IPS-20b (cell line): ENCODE measurements around the gene CLDN9.
A peak's percentile ranks its signal among the peaks of the same experiment; 100 is the strongest.

Source experiments
- H3K27ac ChIP-seq: one replicate; pipeline ENCODE4 v1.5.1; 2013; ENCODE audit warnings: low read length
- H3K27me3 ChIP-seq: 2 replicates; pipeline ENCODE4 v1.6.1; 2013; ENCODE audit warnings: mild to moderate bottlenecking, low read length, inconsistent platforms; ENCODE audit not compliant: insufficient read depth
- H3K36me3 ChIP-seq: 2 replicates; pipeline ENCODE4 v1.6.1; 2013; ENCODE audit warnings: low read depth, mild to moderate bottlenecking, inconsistent platforms, low read length, moderate library complexity; ENCODE audit not compliant: insufficient read depth
- H3K4me1 ChIP-seq: 2 replicates; pipeline ENCODE4 v1.6.1; 2013; ENCODE audit warnings: mild to moderate bottlenecking, control low read depth, inconsistent platforms, low read length, moderate library complexity; ENCODE audit not compliant: insufficient read depth
- H3K4me3 ChIP-seq: 2 replicates; pipeline ENCODE4 v1.5.1; 2013; ENCODE audit warnings: mild to moderate bottlenecking, low read length, inconsistent platforms
- H3K9ac ChIP-seq: 2 replicates; pipeline ENCODE4 v1.6.1; 2013; ENCODE audit warnings: low read depth, mild to moderate bottlenecking, inconsistent platforms, low read length, moderate library complexity
- H3K9me3 ChIP-seq: 2 replicates; pipeline ENCODE4 v1.6.1; 2013; ENCODE audit warnings: mild to moderate bottlenecking, low read depth, low read length, inconsistent platforms; ENCODE audit not compliant: insufficient read depth

CLDN9 gene, protein sequence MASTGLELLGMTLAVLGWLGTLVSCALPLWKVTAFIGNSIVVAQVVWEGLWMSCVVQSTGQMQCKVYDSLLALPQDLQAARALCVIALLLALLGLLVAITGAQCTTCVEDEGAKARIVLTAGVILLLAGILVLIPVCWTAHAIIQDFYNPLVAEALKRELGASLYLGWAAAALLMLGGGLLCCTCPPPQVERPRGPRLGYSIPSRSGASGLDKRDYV

DNA sequence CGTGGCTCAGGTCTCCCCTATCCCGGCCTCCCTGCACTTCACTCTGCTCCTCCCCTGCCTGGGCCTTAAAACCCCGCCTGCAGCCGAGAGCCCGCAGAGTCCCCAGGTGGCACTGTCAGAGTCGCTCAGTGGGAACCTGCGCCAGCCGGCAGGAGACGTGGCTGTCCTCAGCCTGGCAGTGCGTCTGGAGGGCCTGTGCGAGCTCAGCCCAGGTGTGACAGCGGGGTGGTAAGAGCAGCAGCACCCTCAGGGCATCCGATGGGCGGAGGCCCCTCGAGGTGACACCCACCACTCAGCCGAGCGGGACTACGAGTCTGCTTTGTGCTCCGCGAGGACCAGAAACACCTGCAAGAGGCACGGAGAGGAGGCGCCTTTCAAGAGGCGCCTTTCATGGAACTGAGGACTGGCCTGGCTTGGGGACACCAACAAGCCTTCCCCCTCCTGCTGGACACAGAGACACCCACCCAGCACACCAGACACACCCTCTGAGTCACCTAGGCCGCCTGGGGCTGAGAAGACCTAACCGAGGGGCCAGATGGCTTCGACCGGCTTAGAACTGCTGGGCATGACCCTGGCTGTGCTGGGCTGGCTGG lies at the start of gene CLDN9:
Gene CLDN9, plus strand, starts transcription at position 96 of the 593 bp plus-strand sequence. Its CDS starts 440 bp downstream, at position 536.
- H3K4me1 ChIP-seq = peaks cover 30% of the 10 kb centered on the region
- peak within 1 kb of the TSS; percentile 26; the same call in 1 of the 2 replicates for H3K9ac ChIP-seq
- H3K36me3 ChIP-seq = peaks cover 22% of the 10 kb centered on the region
- H3K27ac ChIP-seq = no peak within 1 kb of the TSS
- H3K27me3 ChIP-seq = peaks cover 32% of the 10 kb centered on the region
- H3K4me3 ChIP-seq = peak within 1 kb of the TSS; percentile 59
- H3K9me3 ChIP-seq = no peaks in the 10 kb centered on the region

GRCh38 chr16:2963074-2963722 lies 49.5 kb upstream of the CLDN9 start:
- no peaks in the 10 kb centered on the region for H3K9me3 ChIP-seq
- H3K9ac ChIP-seq = no peak overlapping the region; the same call in 1 of the 2 replicates
- peak overlapping the region; percentile 73; the same call in 1 of the 2 replicates for H3K4me3 ChIP-seq
- peaks cover 63% of the 10 kb centered on the region for H3K27me3 ChIP-seq
- no peaks in the 10 kb centered on the region; the same call in 1 of the 2 replicates for H3K4me1 ChIP-seq
- H3K36me3 ChIP-seq = no peaks in the 10 kb centered on the region
- no peak overlapping the region for H3K27ac ChIP-seq

GRCh38 chr16:2963723-2964474 lies 48.8 kb upstream of the CLDN9 start, which contains the start of gene KREMEN2:
Gene KREMEN2, plus strand, starts transcription at chr16:2964275. Its CDS starts 246 bp downstream, at chr16:2964521.
- Histone ChIP-seq H3K4me3 (peak within 1 kb of the TSS; percentile 73), H3K9ac (no peak within 1 kb of the TSS; the same call in 1 of the 2 replicates), H3K27ac (no peak within 1 kb of the TSS), H3K36me3 (no peaks in the 10 kb centered on the region), H3K27me3 (peaks cover 70% of the 10 kb centered on the region), H3K4me1 (peaks cover 3% of the 10 kb centered on the region; the same call in 1 of the 2 replicates), H3K9me3 (no peaks in the 10 kb centered on the region)

DNA sequence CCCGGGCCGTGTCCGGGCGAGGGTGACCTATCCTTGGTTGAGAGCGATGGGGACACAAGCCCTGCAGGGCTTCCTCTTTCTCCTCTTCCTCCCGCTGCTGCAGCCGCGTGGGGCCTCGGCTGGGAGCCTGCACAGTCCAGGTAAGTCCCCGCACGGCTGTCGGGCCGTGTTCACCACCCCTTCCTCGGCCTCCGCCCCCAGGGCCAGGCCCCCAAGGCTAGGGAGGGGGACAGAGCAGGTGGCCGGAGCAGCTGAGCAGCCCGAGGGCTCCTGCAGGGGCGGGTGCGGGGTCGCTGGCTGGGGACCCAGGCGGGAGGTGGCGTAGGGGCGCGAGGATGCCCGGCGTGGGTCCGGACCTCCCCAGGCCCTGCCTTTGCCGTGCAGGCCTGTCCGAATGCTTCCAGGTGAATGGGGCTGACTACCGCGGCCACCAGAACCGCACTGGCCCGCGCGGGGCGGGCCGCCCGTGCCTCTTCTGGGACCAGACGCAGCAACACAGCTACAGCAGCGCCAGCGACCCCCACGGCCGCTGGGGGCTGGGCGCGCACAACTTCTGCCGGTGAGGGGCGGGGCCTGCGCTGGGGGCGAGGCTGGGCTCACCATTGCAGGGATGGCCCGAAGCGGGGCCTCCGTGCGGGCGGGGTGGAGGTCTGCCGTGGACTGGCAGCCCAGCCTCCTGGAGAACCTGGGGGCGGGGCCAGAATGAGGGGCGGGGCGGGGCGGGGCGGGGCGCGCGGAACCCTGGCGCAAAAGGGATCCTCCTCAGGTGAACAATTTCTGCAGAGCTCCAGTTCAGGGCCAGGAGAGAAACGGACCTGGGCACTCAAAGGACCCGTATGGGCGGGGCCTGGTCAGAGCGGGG lies 48.0 kb upstream of the CLDN9 start:
- H3K27me3 ChIP-seq = peaks cover 70% of the 10 kb centered on the region
- peaks cover 3% of the 10 kb centered on the region; the same call in 1 of the 2 replicates for H3K4me1 ChIP-seq
- H3K9ac ChIP-seq = no peak overlapping the region
- no peaks in the 10 kb centered on the region for H3K36me3 ChIP-seq
- H3K9me3 ChIP-seq = no peaks in the 10 kb centered on the region
- peak overlapping the region; percentile 73 for H3K4me3 ChIP-seq
- H3K27ac ChIP-seq = no peak overlapping the region

- H3K4me1 ChIP-seq = peaks cover 3% of the 10 kb centered on the region; the same call in 1 of the 2 replicates
- H3K9ac ChIP-seq = no peak overlapping the region
- no peak overlapping the region for H3K4me3 ChIP-seq
- H3K27me3 ChIP-seq = peaks cover 70% of the 10 kb centered on the region
- no peak overlapping the region for H3K27ac ChIP-seq
- H3K9me3 ChIP-seq = no peaks in the 10 kb centered on the region
- no peaks in the 10 kb centered on the region for H3K36me3 ChIP-seq
These were observed 46.5 kb upstream of the CLDN9 start for GRCh38 chr16:2966043-2966807.

- Histone ChIP-seq H3K9me3 (no peaks in the 10 kb centered on the region), H3K27ac (no peak overlapping the region), H3K36me3 (peaks cover under 1% of the 10 kb centered on the region), H3K27me3 (peaks cover 70% of the 10 kb centered on the region), H3K9ac (no peak overlapping the region), H3K4me3 (no peak overlapping the region; the same call in 1 of the 2 replicates), H3K4me1 (peaks cover 3% of the 10 kb centered on the region; the same call in 1 of the 2 replicates)
These were observed 45.9 kb upstream of the CLDN9 start for GRCh38 chr16:2966808-2967191.

GRCh38 chr16:2967211-2967631 lies 45.5 kb upstream of the CLDN9 start:
- Histone ChIP-seq H3K36me3 (peaks cover 5% of the 10 kb centered on the region), H3K9me3 (no peaks in the 10 kb centered on the region), H3K4me3 (no peak overlapping the region; the same call in 1 of the 2 replicates), H3K4me1 (peaks cover 3% of the 10 kb centered on the region; the same call in 1 of the 2 replicates), H3K27me3 (peaks cover 66% of the 10 kb centered on the region), H3K27ac (no peak overlapping the region), H3K9ac (no peak overlapping the region)

DNA sequence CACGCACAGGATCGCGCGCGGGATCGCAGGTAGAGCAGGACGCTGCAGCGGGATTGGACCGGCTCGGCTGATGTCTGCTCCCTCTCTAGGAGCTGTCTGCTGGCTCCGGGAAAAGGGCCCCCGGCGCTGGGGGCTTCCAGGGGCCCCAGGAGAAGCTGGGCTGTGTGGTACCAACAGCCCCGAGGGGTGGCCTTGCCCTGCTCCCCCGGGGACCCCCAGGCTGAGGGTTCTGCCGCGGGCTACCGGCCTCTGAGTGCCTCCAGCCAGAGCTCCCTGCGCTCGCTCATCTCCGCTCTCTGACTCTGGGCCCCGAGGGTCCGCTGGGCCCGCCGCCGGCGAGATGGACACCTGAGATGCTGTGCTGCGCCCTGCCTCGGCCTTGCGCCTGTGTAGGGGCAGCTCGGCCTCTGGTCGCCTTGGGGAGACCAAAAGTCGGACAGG lies 45.0 kb upstream of the CLDN9 start:
- Histone ChIP-seq H3K9me3 (no peaks in the 10 kb centered on the region), H3K4me3 (no peak overlapping the region), H3K9ac (no peak overlapping the region), H3K36me3 (peaks cover 10% of the 10 kb centered on the region), H3K27me3 (peaks cover 60% of the 10 kb centered on the region), H3K4me1 (peaks cover 3% of the 10 kb centered on the region; the same call in 1 of the 2 replicates), H3K27ac (no peak overlapping the region)

DNA sequence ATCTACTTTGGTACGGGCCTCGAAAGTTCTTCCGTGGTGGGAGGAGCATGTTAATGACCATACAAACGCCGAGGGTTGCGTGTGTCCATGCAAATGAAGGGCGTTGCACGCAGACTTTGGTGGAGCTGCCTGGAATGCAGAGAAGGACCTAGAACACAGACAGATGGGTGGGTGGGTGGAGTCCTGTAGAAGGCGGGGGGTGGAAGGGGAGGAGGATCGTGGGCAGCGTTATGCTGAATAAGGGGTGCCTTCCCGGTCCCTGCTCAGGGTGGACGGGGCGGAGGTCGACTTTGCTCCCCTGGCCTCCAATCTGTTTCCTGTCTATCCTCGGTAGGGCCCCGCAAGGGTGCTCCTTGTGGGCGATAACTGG lies 44.4 kb upstream of the CLDN9 start:
- H3K9ac ChIP-seq = no peak overlapping the region
- H3K9me3 ChIP-seq = no peaks in the 10 kb centered on the region
- H3K4me1 ChIP-seq = peaks cover 3% of the 10 kb centered on the region; the same call in 1 of the 2 replicates
- peaks cover 16% of the 10 kb centered on the region for H3K36me3 ChIP-seq
- peaks cover 54% of the 10 kb centered on the region for H3K27me3 ChIP-seq
- peak overlapping the region; percentile 79; the same call in 1 of the 2 replicates for H3K4me3 ChIP-seq
- no peak overlapping the region for H3K27ac ChIP-seq
